HEK293T (cell line): ENCODE results near the gene ASIP.
"Not testable (repeated sequence)": the region's sequence is repeated elsewhere in the genome, so short reads cannot be mapped to it uniquely, and the experiment has no call there.

Experiments
- CTCF ChIA-PET: fragments of 350-600 bp; formaldehyde crosslinking; extraction: SDS; loops from one replicate; lab custom pipeline; 2021; ENCODE audit warnings: antibody characterized with exemption, inconsistent platforms; lab: Yijun Ruan, JAX
- POLR2A ChIA-PET: fragments of 350-600 bp; formaldehyde crosslinking; extraction: SDS; loops from one replicate; lab custom pipeline; 2020; ENCODE audit warnings: antibody characterized with exemption, inconsistent platforms; lab: Yijun Ruan, JAX
- DNase-seq: peaks from one replicate; pipeline ENCODE4 v3.0.0; 2012; ENCODE audit warnings: mixed read lengths; ENCODE audit errors: extremely low spot score
- ARNT ChIP-seq: fragments of 450-650 bp; IDR thresholded peaks from 2 replicates; pipeline ENCODE4 v1.6.1; 2017; ENCODE audit warnings: mild to moderate bottlenecking
- BHLHE40 ChIP-seq: fragments of 450-650 bp; IDR thresholded peaks from 2 replicates; pipeline ENCODE4 v1.6.1; 2016; ENCODE audit warnings: mild to moderate bottlenecking, moderate library complexity, borderline replicate concordance
- CTBP1 ChIP-seq: fragments of 450-650 bp; IDR thresholded peaks from 2 replicates; pipeline ENCODE4 v1.6.1; 2016; ENCODE audit warnings: borderline replicate concordance
- ELF4 ChIP-seq: fragments of 450-650 bp; IDR thresholded peaks from 2 replicates; pipeline ENCODE4 v1.6.1; 2017; ENCODE audit warnings: antibody characterized with exemption
- FOXA1 ChIP-seq: fragments of 450-650 bp; IDR thresholded peaks from 2 replicates; pipeline ENCODE4 v1.6.1; 2016; ENCODE audit warnings: mild to moderate bottlenecking
- FOXK2 ChIP-seq: fragments of 450-650 bp; IDR thresholded peaks from 2 replicates; pipeline ENCODE4 v1.6.1; 2016; ENCODE audit warnings: mild to moderate bottlenecking
- FOXM1 ChIP-seq: fragments of 450-650 bp; IDR thresholded peaks from 2 replicates; pipeline ENCODE4 v1.6.1; 2017; ENCODE audit warnings: mild to moderate bottlenecking, borderline replicate concordance
- HDGF ChIP-seq: fragments of 450-650 bp; IDR thresholded peaks from 2 replicates; pipeline ENCODE4 v1.6.1; 2017; ENCODE audit warnings: antibody characterized with exemption, borderline replicate concordance
- L3MBTL2 ChIP-seq: fragments of 450-650 bp; conservative IDR thresholded peaks from 2 replicates; pipeline ENCODE4 v1.6.1; 2016; ENCODE audit warnings: mild to moderate bottlenecking
- LEF1 ChIP-seq: fragments of 450-650 bp; IDR thresholded peaks from 2 replicates; pipeline ENCODE4 v1.6.1; 2017; ENCODE audit warnings: mild to moderate bottlenecking, borderline replicate concordance
- NFRKB ChIP-seq: fragments of 450-650 bp; IDR thresholded peaks from 2 replicates; pipeline ENCODE4 v1.6.1; 2016; ENCODE audit warnings: mild to moderate bottlenecking, moderate library complexity
- PKNOX1 ChIP-seq: fragments of 450-650 bp; IDR thresholded peaks from 2 replicates; pipeline ENCODE4 v1.6.1; 2016
- SP1 ChIP-seq: fragments of 450-650 bp; IDR thresholded peaks from 2 replicates; pipeline ENCODE4 v1.6.1; 2017
- SUZ12 ChIP-seq: fragments of 450-650 bp; IDR thresholded peaks from 2 replicates; pipeline ENCODE4 v1.6.1; 2016; ENCODE audit warnings: mild to moderate bottlenecking
- TARDBP ChIP-seq: fragments of 450-650 bp; IDR thresholded peaks from 2 replicates; pipeline ENCODE4 v1.6.1; 2016
- ZNF384 ChIP-seq: fragments of 450-650 bp; IDR thresholded peaks from 2 replicates; pipeline ENCODE4 v1.6.1; 2016

ASIP gene

GRCh38 chr20:34220561-34220960 lies 20.7 kb upstream of the ASIP start:
- ChIA-PET POLR2A (no interaction called here), CTCF (no interaction called here)
- TF ChIP-seq TARDBP (no peak), NFRKB (no peak), BHLHE40 (no peak), ARNT (no peak), LEF1 (no peak), FOXM1 (no peak), HDGF (no peak), L3MBTL2 (no peak), PKNOX1 (no peak)
- no peak for DNase-seq

- ChIA-PET POLR2A (no interaction called here), CTCF (no interaction called here)
- no peak for DNase-seq
- TF ChIP-seq ARNT, result no peak
- no peak for TF ChIP-seq TARDBP
- no peak for TF ChIP-seq NFRKB
- no peak for TF ChIP-seq ELF4
- TF ChIP-seq CTBP1, result no peak
- TF ChIP-seq FOXM1, result no peak
- TF ChIP-seq L3MBTL2, result no peak
- TF ChIP-seq SP1, result no peak
- no peak for TF ChIP-seq FOXA1
- TF ChIP-seq ZNF384, result no peak
- TF ChIP-seq LEF1, result no peak
- no peak for TF ChIP-seq FOXK2
- no peak for TF ChIP-seq HDGF
- TF ChIP-seq PKNOX1, result no peak
Measured at GRCh38 chr20:34222208-34222607, 19.0 kb upstream of the ASIP start.

- CTCF ChIA-PET, result interaction anchor here (0.6 kb wide), 1 partner anchor 65 kb away, joined by 3 read pairs; no protein-coding TSS in a partner anchor
- DNase-seq, POLR2A ChIA-PET: not testable (repeated sequence)
Measured at GRCh38 chr20:34224251-34224650, 17.0 kb upstream of the ASIP start.

- no peak for DNase-seq
- ChIA-PET CTCF (no interaction called here), POLR2A (no interaction called here)
- TF ChIP-seq FOXA1, result no peak
- TF ChIP-seq PKNOX1, result no peak
Measured at GRCh38 chr20:34231634-34232033, 9.6 kb upstream of the ASIP start.

- POLR2A ChIA-PET, result no interaction called here
- CTCF ChIA-PET, result no interaction called here
- DNase-seq, result no peak
- TF ChIP-seq FOXA1 (no peak), SUZ12 (no peak), ELF4 (no peak), L3MBTL2 (no peak), FOXM1 (no peak), FOXK2 (no peak), NFRKB (no peak), ARNT (no peak), PKNOX1 (no peak), BHLHE40 (no peak), ZNF384 (no peak), TARDBP (no peak), LEF1 (no peak), CTBP1 (no peak), SP1 (no peak), HDGF (no peak)
Measured at GRCh38 chr20:34232494-34233087, 8.6 kb upstream of the ASIP start.

GRCh38 chr20:34233687-34234086 lies 7.5 kb upstream of the ASIP start:
- CTCF ChIA-PET, result no interaction called here

More at GRCh38 chr20:34233687-34234086, 7.5 kb upstream of the ASIP start:
- DNase-seq, result no peak
- POLR2A ChIA-PET, result no interaction called here
- TF ChIP-seq HDGF (no peak), PKNOX1 (no peak), LEF1 (no peak), FOXM1 (no peak)
